Right lobe of liver (tissue), 6 donors: Measurements from ENCODE around the gene CORO7. TPM values are rescaled to one million over a fixed set of nuclear protein-coding genes. Genes with fewer than 3 reads are reported as not detected.

Experiments
- ATAC-seq, 4 donors: fragments of 200-7000 bp; cut with Tn5 transposase; one replicate each; pipeline ENCODE4 v1.9.1; 2020; ENCODE audit warnings: mild to moderate bottlenecking in 4 of 4, moderate library complexity in 4 of 4
- DNase-seq, 3 donors: peaks; one replicate each; pipeline ENCODE4 v3.0.0-alpha.2; 2020
- H3K27ac ChIP-seq, 3 donors: fragments of 200-600 bp; one replicate each; pipeline ENCODE4 v1.8.0; 2022
- H3K27me3 ChIP-seq, 2 donors: fragments of 200-600 bp; one replicate each; pipeline ENCODE4 v1.8.0; 2022
- H3K36me3 ChIP-seq, 4 donors: fragments of 200-600 bp; sonication (generic) in 1 of 4; one replicate each; pipeline versions ENCODE4 v1.5.1 to v1.8.0; 2017 to 2022; ENCODE audit warnings: control low read depth in 1 of 4
- H3K4me1 ChIP-seq, 4 donors: fragments of 200-600 bp; sonication (generic) in 1 of 4; one replicate each; pipeline versions ENCODE4 v1.5.1 to v1.8.0; 2017 to 2022; ENCODE audit warnings: control low read depth in 1 of 4
- H3K4me3 ChIP-seq, 3 donors: fragments of 200-600 bp; one replicate each; pipeline ENCODE4 v1.8.0; 2022
- H3K9me3 ChIP-seq, 4 donors: fragments of 200-600 bp; sonication (generic) in 1 of 4; one replicate each; pipeline versions ENCODE4 v1.5.1 to v1.8.0; 2017 to 2022; ENCODE audit warnings: control low read depth in 1 of 4
- CTCF ChIP-seq, 4 donors: fragments of 200-600 bp in 3 of 4; fragments of 450-650 bp in 1 of 4; IDR thresholded peaks; one replicate each; pipeline versions ENCODE4 v1.5.1 to v1.8.0; 2016 to 2022; ENCODE audit warnings: antibody characterized with exemption in 4 of 4, mild to moderate bottlenecking in 2 of 4
- POLR2A ChIP-seq: fragments of 450-650 bp; IDR thresholded peaks from one replicate; pipeline ENCODE4 v1.6.1; 2017; ENCODE audit warnings: antibody characterized with exemption, mild to moderate bottlenecking
- WGBS: methylation state at CpG from one replicate; pipeline ENCODE4 v1.1.6; 2018; ENCODE audit warnings: low coverage, low lambda C conversion rate; ENCODE audit not compliant: insufficient coverage; ENCODE audit errors: missing lambda C conversion rate; 5-methylcytosine and 5-hydroxymethylcytosine counted together
- intact Hi-C, 2 donors: fragments of 100-400 bp; cut with DNase I; formaldehyde crosslinking; loops; one replicate each; pipeline versions ENCODE4 v1.11.2 to v1.14.1; 2022
- total RNA-seq, 6 experiments: library from RNA; depleted of rRNA in 2 of 6; stranded (reverse); fragments of >200 nt in 2 of 6; fragmentation: NEBNext Ultra II Directional in 3 of 6; extraction: Animal tissue kit (Norgen Biotek cat#: 25700) in 3 of 6; gene quantifications; one replicate each; pipeline versions ENCODE4 v1.1.0 to v1.2.4, GENCODE V29; 2016 to 2023
- donor health status: DM: no; HTN: yes; CAD: no.
- donor health status: DM: no; HTN: no; CAD: no.
- donor health status: DM: no; HTN: no; CAD: no.
- donor health status: DM: no; HTN: yes; CAD: no.
- donor health status: DM: no; HTN: yes; CAD: no.

CORO7 gene
- total RNA-seq, 6 experiments from 2014 or later = 7.8 to 22.9 (median 13.3) TPM

GRCh38 chr16:4442371-4442770 lies 26.0 kb upstream of the CORO7 start:
- Histone ChIP-seq H3K4me3 (no peak overlapping the region), H3K9me3 (no peaks in the 10 kb centered on the region), H3K27me3 (no peaks in the 10 kb centered on the region), H3K36me3 (peaks cover 5 to 99% (median 57%) of the 10 kb centered on the region in 4 donors), H3K4me1 (no peaks in the 10 kb centered on the region), H3K27ac (no peak overlapping the region)
- intact Hi-C loops = no loop called here
- ATAC-seq (peak in 1 of 4 donors; percentile 24), DNase-seq (no peak)
- TF ChIP-seq CTCF (IDR thresholded peaks at IDR 0.05) = no peak
- WGBS = 83% methylated on average over 6 of the region's 11 CpGs

DNA sequence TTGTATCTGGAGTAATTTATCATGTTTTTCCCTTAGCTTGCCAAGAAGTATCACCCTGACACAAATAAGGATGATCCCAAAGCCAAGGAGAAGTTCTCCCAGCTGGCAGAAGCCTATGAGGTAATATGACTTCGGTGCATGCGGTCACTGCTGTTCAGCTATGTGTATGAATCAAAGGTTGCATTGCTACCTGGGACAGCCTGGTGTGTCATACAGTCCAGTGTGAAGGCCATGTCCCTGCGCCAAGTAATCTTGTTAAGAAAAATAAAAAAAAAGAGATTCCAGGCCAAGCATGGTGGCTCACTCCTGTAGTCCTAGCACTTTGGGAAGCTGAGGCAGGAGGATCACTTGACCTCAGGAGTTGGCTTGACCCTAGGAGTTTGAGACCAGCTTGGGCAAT lies 21.0 kb upstream of the CORO7 start:
- TF ChIP-seq POLR2A (no peak), CTCF (IDR thresholded peaks at IDR 0.05) (no peak)
- 86% methylated on average over 1 of the region's 3 CpGs for WGBS
- H3K4me3 ChIP-seq = no peak overlapping the region
- intact Hi-C loops = no loop called here
- H3K4me1 ChIP-seq = no peaks in the 10 kb centered on the region
- no peaks in the 10 kb centered on the region for H3K27me3 ChIP-seq
- H3K9me3 ChIP-seq = no peaks in the 10 kb centered on the region
- H3K27ac ChIP-seq = no peak overlapping the region
- ATAC-seq = no peak
- peaks cover 8 to 77% (median 43%) of the 10 kb centered on the region in 4 donors for H3K36me3 ChIP-seq
- DNase-seq = no peak

DNA sequence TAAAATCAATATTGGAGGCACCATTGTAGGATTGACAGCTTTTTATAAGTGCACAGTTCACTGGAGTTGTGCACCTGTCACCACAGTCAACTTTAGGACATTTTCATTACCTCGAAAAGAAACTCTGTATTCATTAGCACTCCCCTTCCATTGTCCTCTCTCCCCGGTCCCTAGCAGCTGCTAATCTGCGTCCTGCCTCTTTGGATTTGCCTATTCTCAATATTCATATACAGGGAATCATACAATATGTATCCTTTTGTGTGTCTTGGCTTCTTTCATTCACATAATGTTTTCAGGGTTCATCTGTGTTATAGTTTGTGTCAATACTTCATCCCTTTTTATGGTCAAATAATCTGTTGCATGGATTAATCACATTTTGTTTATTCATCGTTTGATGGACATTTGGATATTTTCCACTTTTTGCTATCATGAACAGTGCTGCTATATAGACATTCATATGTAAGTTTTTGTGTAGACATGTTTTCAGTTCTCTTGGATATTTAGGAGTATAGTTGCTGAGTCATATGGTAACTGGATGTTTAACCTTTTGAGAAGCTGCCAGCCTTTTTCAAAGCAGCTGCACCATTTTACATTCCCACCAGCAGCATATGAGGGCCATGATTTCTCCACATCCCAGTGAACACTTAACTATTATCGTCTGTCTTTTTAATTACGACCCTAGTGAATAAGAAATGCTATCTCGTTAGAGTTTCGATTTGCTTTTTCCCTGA lies 19.1 kb upstream of the CORO7 start:
- TF ChIP-seq CTCF (IDR thresholded peaks at IDR 0.05) = no peak
- no peak for TF ChIP-seq POLR2A
- no peak for ATAC-seq
- no peak overlapping the region for H3K27ac ChIP-seq

GRCh38 chr16:4433914-4434787 lies 17.8 kb upstream of the CORO7 start:
- intact Hi-C loops = no loop called here
- Histone ChIP-seq H3K36me3 (peaks cover 8 to 51% (median 26%) of the 10 kb centered on the region in 4 donors), H3K4me3 (no peak overlapping the region), H3K27ac (no peak overlapping the region), H3K9me3 (no peaks in the 10 kb centered on the region), H3K4me1 (no peaks in the 10 kb centered on the region), H3K27me3 (no peaks in the 10 kb centered on the region)
- TF ChIP-seq CTCF (IDR thresholded peaks at IDR 0.05) = no peak
- TF ChIP-seq POLR2A = no peak
- DNase-seq = no peak
- 77% methylated on average over 9 of the region's 12 CpGs for WGBS
- peak; percentile 35 to 76 (median 58) for ATAC-seq

More for the DNA sequence above, 19.1 kb upstream of the CORO7 start:
- Histone ChIP-seq H3K4me1 (no peaks in the 10 kb centered on the region), H3K36me3 (peaks cover 8 to 64% (median 32%) of the 10 kb centered on the region in 4 donors), H3K27me3 (no peaks in the 10 kb centered on the region), H3K9me3 (no peaks in the 10 kb centered on the region), H3K4me3 (no peak overlapping the region)
- DNase-seq = no peak
- intact Hi-C loops = no loop called here
- 83% methylated on average over 8 of the region's 8 CpGs for WGBS
